Stimulated activated CD4-positive, alpha-beta T cell treated with anti-CD3 and anti-CD28 coated beads, Interleukin-2, amount 100 ng/mL, for 48 hours (primary cell): ENCODE data around the gene ZFHX2.
A peak's percentile ranks its signal among the peaks of the same experiment; 100 is the strongest.

ENCODE experiments used
- DNase-seq, 2 donors: peaks; one replicate each; pipeline ENCODE4 v3.0.0-alpha.2; 2020

Gene ZFHX2

GRCh38 chr14:23572524-23572828 lies 20.9 kb upstream of the ZFHX2 start:
- DNase-seq: no peak

GRCh38 chr14:23571701-23572523 lies 20.3 kb upstream of the ZFHX2 start:
- no peak for DNase-seq

DNA sequence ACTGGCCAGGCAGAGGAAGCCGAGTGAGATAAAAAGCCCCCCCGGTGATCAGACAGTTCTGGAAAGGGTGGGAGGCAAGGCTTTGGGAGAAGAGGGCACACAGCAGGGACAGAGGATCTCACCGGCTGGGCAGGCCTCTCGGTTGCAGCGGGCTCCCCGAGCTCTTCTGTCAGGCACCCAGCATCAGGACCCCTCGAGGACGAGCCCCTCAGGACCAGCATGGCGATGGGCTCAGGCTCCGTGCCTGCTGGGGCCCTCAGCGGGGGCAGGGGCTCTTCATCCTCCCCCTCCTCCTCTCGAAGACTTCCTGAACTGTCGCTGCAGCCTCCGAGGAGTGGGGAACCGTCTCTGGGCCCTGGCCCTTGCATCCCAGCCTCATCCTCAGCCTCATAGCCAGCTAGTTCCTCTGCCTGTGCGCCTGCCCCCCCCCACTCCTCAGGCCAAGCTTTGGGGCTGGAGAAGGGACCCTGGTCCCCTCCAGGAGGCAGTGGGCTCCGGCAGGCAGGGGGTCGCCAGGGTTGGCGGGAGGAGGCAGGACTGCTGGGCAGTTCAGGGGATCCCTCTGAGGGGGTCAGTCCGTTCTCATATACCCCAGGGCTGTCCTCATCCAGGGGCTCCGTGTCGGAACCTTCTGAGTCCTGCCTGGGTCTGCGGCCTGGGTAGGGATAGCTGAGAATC lies 19.4 kb upstream of the ZFHX2 start:
- no peak for DNase-seq

DNA sequence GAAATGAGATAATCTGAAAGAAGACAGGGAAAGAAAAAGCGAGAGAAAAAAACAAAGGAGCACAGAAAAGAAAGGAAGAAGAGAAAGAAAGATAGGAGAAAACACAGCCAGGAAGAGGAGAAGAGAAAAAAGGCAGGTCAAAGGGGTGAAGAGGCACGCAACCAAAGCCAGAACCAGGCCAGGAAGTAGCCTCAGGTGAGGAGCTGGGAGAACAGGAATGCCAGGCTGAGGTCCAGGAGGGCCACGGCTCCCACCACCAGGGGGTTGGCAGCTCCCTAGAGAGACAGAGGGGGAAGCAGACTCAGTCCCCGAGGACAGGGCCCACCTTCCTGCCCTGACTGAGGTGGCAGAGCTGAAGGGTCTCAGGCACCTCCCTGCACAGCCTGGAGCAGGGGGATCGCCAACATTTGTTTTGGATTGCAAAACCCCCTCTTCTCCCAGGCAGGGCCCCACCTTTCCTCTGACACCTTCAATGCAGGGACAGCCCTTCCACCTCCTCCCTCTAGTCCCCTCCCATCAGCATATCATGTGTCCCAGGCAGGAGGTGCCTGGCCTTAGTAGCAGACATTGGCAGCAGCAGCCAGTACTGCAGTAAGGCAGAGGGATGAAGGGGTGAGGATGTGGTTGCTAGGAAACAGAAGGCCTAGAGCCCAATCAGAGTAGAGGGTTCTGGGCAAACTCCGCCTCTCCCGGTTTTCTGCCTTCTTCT lies 18.0 kb upstream of the ZFHX2 start:
- no peak for DNase-seq

DNA sequence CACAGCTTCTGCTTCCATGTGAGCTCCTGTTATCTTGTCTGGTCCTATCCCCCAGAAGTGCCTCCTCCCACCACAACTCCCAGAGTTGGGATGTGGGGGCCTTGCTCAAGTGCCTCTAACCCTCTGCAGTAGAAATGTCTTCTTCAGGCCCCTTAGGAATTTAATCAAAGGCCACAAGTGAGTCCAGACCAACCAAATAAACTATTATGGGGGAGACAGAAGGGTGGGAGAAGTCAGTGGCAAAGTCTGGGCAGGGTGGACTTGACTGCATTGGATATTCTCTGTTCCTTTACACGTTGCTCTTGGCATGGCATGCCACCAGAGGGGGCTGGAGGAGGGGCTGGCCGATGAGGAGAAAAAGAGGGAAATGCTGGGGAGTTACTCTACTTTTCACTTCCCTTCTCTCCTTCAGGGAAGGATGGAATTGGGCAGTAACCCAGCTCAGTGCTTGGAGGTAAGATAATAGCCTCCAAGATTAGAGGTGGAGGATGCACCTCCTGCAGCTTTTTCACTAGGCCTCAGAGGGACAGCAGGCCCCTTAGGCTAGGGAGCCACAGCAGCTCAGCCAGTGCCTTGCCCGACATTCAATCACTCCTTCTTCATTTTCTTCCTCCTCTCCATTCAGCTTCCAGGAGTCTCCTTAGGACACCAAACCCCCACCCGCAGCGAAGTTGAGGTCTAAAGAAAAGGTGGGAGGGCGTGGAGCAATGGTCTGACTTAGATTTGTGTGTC lies 17.2 kb upstream of the ZFHX2 start:
- DNase-seq: no peak

DNA sequence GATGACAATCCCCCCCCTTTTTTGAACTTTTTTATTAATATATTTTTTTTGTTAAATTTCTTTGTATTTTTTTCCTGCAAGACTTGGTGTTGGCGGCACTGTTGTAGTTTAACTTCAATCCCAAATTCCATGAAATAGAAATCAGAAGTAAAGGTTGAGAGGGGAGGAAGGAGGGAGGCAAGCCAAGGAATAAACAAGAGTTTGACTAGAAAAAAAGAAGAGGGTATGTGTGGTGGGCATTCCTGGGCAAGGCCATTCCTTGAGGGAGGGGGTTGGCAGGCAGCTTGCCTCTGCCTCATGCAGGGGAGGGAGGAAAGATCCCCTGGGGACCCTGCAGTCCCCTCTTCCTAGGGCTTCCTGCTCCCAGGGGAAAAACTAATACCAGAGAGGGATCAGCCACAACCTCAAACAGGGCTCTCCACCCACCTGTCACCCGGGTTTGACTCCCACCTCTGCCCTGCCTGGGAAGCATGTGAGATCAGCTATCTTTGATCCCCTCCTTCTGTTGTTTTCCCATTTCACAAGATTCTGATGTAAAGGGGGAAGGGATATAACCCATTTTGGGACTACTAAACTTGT lies 16.5 kb upstream of the ZFHX2 start:
- no peak for DNase-seq

- DNase-seq: peak; percentile 82 to 87
These were observed 15.8 kb upstream of the ZFHX2 start, which contains the start of gene AP1G2 for GRCh38 chr14:23567186-23568020. Gene AP1G2, minus strand, starts transcription at chr14:23567791. Its CDS starts 477 bp downstream, at chr14:23567314.

DNA sequence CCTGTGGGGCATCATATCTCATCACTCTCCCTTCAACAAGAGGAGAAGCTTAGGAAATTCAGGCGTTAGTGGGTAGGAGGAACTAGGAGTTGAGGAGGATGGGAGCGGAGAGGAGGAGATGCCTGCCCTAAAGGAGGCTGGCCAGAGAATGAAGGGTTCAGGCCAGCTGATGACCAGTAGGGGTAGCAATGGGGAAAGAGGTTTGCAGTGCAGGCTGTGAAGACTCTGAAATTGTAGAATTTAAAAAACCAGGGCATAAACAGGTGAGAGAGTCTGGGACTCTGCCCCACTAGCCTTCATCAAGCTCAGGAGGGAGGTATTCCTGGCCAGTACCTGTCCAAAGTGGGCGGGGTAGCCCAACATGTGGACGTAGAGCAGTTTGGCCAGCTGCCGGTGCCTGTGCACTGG lies 15.2 kb upstream of the ZFHX2 start:
- no peak for DNase-seq

DNA sequence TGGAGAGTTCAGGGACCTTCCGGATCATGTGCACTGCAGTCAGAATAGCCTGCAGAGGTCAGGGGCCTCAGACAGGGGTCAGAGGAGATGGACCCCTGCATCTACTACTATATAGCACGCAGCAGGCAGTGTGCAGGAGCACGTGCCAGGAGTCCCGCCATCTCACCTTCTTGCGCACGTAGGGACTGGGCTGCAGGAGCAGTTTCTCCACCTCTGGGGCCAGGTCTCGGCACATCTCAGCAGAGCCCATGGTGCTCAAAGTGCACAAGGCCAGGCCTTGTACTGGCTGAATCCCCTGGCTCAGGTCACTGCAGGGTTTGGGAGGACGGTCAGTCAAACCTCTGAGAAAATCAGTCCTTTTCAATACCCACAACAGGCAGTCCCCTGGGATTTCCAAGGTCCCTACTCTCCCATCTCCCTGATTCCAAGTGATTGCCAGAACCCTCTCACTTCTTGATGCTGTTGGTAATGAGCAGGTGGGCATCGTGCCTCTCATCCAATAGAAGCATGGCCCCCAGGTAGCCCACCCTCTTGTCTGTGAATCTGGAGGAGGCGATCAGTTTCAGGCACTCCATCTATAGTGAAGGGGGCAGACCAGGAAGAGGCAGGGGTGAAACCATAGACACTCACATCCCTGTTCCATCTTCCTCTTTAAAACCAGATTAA lies 14.7 kb upstream of the ZFHX2 start:
- DNase-seq: no peak

GRCh38 chr14:23565626-23566025 lies 14.1 kb upstream of the ZFHX2 start:
- no peak for DNase-seq

GRCh38 chr14:23564876-23565275 lies 13.3 kb upstream of the ZFHX2 start:
- no peak for DNase-seq

GRCh38 chr14:23564181-23564812 lies 12.7 kb upstream of the ZFHX2 start:
- DNase-seq: no peak

GRCh38 chr14:23563473-23564180 lies 12.1 kb upstream of the ZFHX2 start:
- no peak for DNase-seq

DNA sequence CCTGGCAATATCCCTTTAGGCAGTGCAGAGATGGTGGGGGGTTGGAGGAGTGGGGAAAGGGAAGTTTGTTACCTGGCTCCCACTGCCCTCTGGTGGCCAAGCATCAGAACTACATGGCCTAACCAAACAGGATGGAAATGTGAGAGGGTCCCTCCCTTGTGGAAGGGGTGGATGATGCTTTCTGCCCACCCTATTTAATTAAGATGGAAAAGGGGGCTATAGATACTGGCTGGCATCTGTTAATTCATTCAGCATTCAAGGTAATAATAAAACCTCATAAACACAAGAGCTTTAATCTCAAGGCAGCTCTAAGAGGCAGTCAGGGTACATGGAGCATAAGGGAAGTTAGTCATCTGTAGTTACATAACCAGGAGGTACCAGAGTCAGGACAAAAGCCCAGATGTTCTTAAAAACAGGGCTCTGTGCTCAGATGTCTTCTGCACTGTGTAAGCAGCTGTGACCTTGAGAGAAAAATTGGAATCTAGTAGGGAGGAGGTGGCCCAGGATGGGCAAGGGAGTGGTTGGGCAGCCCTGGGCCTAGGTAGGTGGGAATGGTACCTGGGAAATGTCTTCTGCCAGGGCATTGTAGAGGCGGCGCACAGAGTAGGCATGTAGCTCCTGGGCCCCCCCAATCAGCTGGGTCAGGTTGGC lies 11.4 kb upstream of the ZFHX2 start:
- peak; percentile 41 to 58 for DNase-seq

GRCh38 chr14:23561873-23562821 lies 10.6 kb upstream of the ZFHX2 start:
- DNase-seq: no peak

DNA sequence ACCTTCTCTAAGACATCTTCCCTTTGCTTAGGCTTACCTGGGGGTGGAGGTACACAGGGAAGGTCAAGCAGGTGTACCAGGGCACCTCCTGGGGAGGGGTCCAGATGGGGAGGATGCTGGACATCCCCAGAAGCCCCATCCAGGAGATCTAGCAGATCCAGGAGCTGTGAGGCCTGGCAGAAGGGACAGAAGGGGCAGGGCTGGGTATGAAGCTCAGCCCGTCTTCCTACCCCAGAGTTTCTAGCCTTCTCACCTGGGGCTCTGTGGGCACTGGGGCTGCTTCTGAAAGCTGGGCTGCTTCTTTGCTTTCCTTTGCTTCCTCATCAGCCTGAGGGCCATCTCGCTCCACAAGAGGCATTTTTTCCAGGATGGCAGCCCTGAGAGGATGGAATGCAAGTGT lies 9.7 kb upstream of the ZFHX2 start:
- no peak for DNase-seq

- no peak for DNase-seq
These were observed 8.5 kb upstream of the ZFHX2 start for GRCh38 chr14:23559926-23560520.
